Central memory CD8-positive, alpha-beta T cell (primary cell): ENCODE measurements around the gene ADAMTS16.

Source experiments
- ATAC-seq: fragments of 150-1000 bp; cut with Tn5 transposase; replicated peaks from 2 replicates; pipeline ENCODE4 v1.10.0; 2022; ENCODE audit warnings: mild to moderate bottlenecking, moderate FRiP score, moderate number of reproducible peaks; ENCODE audit not compliant: poor library complexity, severe bottlenecking; ENCODE audit errors: extremely low read depth
- DNase-seq, 2 donors: peaks; one replicate each; pipeline ENCODE4 v3.0.0; 2021; ENCODE audit warnings: low spot score in 2 of 2
- H3K27ac Mint-ChIP-seq: one replicate; pipeline ENCODE4 v1.8.0; 2022; ENCODE audit warnings: low read depth, mild to moderate bottlenecking, moderate library complexity, mixed read lengths
- H3K27me3 Mint-ChIP-seq: one replicate; pipeline ENCODE4 v1.8.0; 2022; ENCODE audit warnings: mixed read lengths
- H3K36me3 Mint-ChIP-seq: one replicate; pipeline ENCODE4 v1.8.0; 2022; ENCODE audit warnings: mild to moderate bottlenecking, moderate library complexity, mixed read lengths; ENCODE audit not compliant: insufficient read depth
- H3K4me1 Mint-ChIP-seq: one replicate; pipeline ENCODE4 v1.8.0; 2022; ENCODE audit warnings: mixed read lengths
- H3K4me3 Mint-ChIP-seq: one replicate; pipeline ENCODE4 v1.8.0; 2022; ENCODE audit warnings: mild to moderate bottlenecking, moderate library complexity, mixed read lengths
- H3K9me3 Mint-ChIP-seq: one replicate; pipeline ENCODE4 v1.8.0; 2022; ENCODE audit warnings: mixed read lengths

Gene ADAMTS16

DNA sequence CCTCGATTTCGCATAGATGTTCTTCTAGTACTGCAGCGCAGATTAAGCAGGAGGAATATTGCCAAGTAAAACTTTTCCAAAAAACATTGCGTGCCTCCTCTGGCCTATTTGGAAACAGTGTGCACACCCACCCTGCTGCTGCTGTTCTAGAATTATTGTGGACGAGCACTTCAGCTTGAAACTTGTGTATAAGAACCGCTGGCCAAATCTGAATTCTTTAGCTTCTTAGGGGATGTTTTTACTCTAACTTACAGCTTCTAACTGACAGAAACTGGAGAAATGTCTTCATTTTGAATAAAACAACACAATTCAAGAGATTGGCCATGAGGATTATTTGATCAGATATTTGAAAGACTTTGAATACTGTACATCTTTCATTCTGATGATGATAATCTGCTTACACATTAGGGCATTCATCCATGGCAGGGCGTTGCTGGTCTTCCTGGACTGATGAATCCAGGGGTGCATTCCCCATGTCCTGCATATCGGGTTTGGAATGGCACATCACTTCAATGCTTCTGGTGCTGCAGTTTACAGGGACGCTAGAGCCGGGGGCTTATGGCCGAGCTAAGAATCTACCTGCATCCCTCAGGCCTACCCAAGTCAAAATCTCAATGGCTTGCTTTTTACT lies 6.5 kb downstream of the ADAMTS16 start:
- no peak for ATAC-seq
- H3K27ac Mint-ChIP-seq = no peak overlapping the region

DNA sequence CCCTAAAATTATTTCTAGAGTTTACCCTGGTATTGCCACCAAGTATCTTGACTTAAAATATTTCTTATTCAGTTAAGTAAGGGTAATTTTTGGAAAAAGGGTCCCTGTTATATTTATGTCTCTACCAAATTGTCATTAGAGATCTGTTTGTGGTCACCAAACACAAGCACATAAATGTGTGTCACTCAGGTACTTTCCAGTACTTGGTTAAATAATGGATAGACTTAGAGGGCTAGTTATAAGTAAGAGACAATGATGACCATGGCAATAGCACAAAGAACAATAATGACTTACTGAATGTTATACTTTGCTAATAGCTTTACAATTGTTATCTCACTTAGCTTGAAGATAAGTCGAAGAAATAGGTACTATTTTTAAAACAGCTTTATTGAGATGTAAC lies 9.0 kb downstream of the ADAMTS16 start:
- Mint-ChIP-seq H3K27ac (no peak overlapping the region), H3K4me3 (no peak overlapping the region), H3K36me3 (no peaks in the 10 kb centered on the region), H3K4me1 (no peaks in the 10 kb centered on the region), H3K9me3 (no peaks in the 10 kb centered on the region), H3K27me3 (no peaks in the 10 kb centered on the region)
- DNase-seq = no peak
- ATAC-seq = no peak

More for the DNA sequence above, 6.5 kb downstream of the ADAMTS16 start:
- Mint-ChIP-seq H3K4me1 (no peaks in the 10 kb centered on the region), H3K4me3 (no peak overlapping the region), H3K9me3 (no peaks in the 10 kb centered on the region), H3K36me3 (no peaks in the 10 kb centered on the region), H3K27me3 (peaks cover 10% of the 10 kb centered on the region)
- no peak for DNase-seq

DNA sequence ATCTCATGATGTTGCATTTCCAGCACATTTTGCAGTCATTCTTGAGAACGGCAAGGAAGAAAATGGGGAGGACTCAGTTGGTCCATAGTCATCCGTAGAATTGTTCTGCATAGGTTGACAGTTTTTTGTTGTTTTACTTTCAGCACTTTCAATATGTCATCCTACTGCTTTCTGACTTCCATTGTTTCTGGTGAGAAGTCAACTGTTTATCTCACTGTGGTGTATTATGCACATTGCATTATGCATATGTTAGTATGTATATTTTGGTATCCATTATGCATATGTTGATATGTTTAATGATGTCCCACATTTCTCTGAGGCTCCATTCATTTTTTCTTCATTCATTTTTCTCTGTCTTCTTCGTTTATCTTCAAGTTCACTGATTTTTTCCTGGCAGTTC lies 10.5 kb downstream of the ADAMTS16 start:
- no peak overlapping the region for H3K27ac Mint-ChIP-seq
- no peaks in the 10 kb centered on the region for H3K4me1 Mint-ChIP-seq
- no peaks in the 10 kb centered on the region for H3K27me3 Mint-ChIP-seq
- ATAC-seq (no peak), DNase-seq (no peak)
- no peak overlapping the region for H3K4me3 Mint-ChIP-seq
- H3K36me3 Mint-ChIP-seq = no peaks in the 10 kb centered on the region
- peaks cover 5% of the 10 kb centered on the region for H3K9me3 Mint-ChIP-seq

DNA sequence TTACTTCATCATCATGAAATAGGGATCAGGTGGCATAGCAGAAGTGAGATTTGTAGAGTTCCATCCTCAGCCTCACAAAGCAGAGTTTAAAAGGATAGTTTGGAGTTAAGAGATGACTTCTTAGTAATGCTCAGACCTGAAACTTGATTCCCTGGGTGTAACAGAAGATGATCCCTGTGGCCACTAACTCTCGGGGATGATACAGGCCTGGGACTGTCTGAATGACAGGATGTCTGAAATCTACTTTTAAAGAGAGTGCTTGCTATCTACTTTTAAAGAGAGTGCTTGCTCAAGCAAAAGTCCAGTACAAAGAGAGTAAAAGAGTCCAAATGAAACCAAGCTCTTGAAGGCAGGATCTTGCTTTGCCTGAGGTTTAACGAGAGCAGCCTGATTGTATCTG lies 14.6 kb downstream of the ADAMTS16 start:
- no peaks in the 10 kb centered on the region for H3K4me1 Mint-ChIP-seq
- H3K4me3 Mint-ChIP-seq = no peak overlapping the region
- H3K27me3 Mint-ChIP-seq = no peaks in the 10 kb centered on the region
- H3K36me3 Mint-ChIP-seq = no peaks in the 10 kb centered on the region
- DNase-seq (no peak), ATAC-seq (no peak)
- H3K9me3 Mint-ChIP-seq = peaks cover 8% of the 10 kb centered on the region
- H3K27ac Mint-ChIP-seq = no peak overlapping the region

DNA sequence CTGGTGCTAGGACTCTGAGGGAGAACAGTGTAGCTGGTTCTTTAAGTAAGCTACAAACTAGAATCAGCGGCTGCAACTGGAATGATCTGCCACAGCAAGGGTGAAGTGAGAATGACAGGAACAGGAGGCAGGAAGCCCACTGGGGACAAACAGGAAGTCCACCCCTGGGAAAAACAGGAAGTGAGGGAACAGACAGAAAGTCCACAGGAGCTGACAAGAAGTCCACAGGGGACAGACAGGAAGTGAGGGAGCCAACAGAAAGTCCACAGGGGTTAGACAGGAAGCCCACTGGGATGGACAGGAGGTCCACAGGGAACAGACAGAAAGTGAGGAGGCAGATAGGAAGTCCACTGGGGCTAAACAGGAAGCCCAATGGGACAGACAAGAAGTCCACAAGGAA lies 15.5 kb downstream of the ADAMTS16 start:
- no peak overlapping the region for H3K4me3 Mint-ChIP-seq
- ATAC-seq (no peak), DNase-seq (no peak)
- H3K36me3 Mint-ChIP-seq = no peaks in the 10 kb centered on the region
- H3K27ac Mint-ChIP-seq = no peak overlapping the region
- no peaks in the 10 kb centered on the region for H3K4me1 Mint-ChIP-seq
- peaks cover 8% of the 10 kb centered on the region for H3K9me3 Mint-ChIP-seq
- H3K27me3 Mint-ChIP-seq = no peaks in the 10 kb centered on the region

DNA sequence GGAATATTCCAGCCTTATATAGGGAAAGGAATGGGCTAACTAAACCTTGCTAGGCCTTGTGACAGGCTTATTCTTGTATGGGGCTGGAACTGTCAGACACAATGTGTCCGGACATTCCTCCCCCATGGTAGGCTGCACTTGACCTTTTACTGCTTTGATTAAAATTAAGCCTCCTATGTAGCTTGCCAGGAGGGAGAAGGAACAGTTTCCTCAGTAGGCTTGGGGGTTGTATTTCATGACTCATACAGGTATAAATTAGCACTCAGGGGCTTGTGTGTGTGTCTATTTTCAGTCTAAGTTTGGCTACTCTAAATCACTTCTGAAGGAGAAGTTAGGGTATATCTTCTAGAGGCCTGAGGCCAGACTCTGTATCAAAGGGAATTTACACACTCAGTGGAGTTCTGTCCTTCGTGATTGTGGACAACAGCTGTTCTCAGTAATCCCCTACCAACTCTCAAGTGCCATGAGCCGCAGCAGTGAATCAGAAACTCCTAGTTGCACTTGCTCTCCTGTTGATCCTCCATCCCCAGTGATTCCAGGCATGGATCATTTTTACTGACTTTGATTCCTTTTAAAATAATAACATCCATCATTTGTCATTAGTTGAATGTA lies 16.4 kb downstream of the ADAMTS16 start:
- ATAC-seq = no peak
- DNase-seq = no peak
- Mint-ChIP-seq H3K27ac (no peak overlapping the region), H3K4me3 (no peak overlapping the region), H3K36me3 (peaks cover under 1% of the 10 kb centered on the region), H3K4me1 (no peaks in the 10 kb centered on the region), H3K27me3 (no peaks in the 10 kb centered on the region), H3K9me3 (peaks cover 8% of the 10 kb centered on the region)

DNA sequence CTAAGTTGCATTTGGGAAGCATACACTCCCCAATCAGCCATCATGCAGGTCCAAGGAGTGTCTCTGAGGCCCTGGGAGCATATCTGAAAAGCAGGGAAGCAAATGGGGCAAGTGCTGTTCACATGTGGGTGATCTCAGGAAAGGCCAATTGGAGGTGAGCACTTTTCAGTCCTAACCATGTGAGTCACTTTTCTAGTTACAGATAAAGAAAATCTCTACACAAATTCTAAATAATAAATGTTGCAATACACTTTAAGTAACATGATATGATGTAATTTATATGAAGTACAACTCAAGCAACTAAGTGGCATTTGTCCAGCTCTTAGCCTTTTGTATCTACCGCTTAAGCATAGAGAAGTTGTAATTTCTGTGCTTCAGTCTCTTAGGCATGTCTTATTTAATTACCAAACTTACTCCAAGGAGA lies 18.4 kb downstream of the ADAMTS16 start:
- Mint-ChIP-seq H3K36me3 (peaks cover 1% of the 10 kb centered on the region), H3K27me3 (no peaks in the 10 kb centered on the region), H3K27ac (no peak overlapping the region), H3K4me1 (no peaks in the 10 kb centered on the region), H3K4me3 (no peak overlapping the region), H3K9me3 (peaks cover 8% of the 10 kb centered on the region)
- DNase-seq (no peak), ATAC-seq (no peak)

DNA sequence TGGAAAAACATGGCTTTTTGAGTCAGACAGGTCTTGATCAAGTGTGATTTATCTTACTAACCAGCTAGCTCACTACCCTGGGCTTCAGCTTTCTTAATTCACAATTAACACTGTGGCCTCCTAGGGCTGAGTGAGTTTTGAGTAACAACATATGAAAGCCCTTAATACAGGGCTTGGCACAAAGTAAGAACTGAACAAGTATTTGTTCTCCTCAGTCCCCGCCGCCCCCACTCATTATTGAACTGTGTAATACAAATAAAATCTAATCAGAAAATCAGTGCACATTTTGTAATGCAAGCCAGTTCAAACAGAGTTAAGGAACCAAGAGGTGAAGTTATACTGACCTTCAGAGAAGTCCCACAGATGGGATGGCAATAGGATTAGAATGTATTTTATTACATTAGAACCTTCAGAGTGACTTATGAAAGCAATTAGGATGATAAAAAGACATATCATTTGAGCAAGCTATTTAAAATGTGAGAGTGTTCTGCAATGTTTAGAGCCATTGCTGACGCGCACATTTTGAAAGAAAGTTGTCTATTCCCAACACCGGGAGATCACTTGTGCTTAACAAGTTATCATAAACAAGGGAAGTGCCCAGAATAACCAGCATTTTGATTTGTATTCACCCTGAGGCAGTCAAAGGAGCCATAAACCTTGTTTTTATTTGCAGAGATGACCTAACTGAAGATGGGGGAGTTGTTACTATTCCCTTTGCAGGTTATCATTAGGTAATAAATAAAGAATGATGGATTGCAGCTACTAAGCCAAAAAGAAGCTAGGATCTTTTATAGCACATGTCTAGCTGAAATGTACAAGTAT lies 19.4 kb downstream of the ADAMTS16 start:
- H3K27me3 Mint-ChIP-seq = no peaks in the 10 kb centered on the region
- ATAC-seq (no peak), DNase-seq (no peak)
- H3K4me3 Mint-ChIP-seq = no peak overlapping the region
- H3K27ac Mint-ChIP-seq = no peak overlapping the region
- peaks cover 1% of the 10 kb centered on the region for H3K36me3 Mint-ChIP-seq
- peaks cover 8% of the 10 kb centered on the region for H3K9me3 Mint-ChIP-seq
- H3K4me1 Mint-ChIP-seq = no peaks in the 10 kb centered on the region

DNA sequence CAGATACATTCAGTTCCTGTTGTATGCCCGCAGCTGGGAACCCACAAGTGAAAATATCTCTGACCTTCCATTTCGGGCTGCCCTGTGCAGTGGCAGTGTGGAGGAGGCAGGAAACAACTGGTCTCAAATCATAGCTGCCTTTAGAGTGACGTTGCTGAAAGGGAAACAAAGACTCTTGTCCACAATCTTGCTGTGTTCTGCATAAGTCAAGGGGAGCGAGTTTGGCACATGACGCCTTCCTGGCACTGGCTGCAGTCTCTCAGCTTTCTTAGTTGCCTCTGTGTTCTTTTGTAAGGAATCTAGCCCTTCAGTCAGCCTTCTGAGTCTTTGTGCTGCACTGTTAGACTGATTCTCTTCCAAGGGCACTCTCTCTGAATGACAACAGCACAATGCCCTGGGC lies 24.0 kb downstream of the ADAMTS16 start:
- no peak overlapping the region for H3K4me3 Mint-ChIP-seq
- no peaks in the 10 kb centered on the region for H3K9me3 Mint-ChIP-seq
- ATAC-seq = no peak
- H3K4me1 Mint-ChIP-seq = no peaks in the 10 kb centered on the region
- peaks cover 1% of the 10 kb centered on the region for H3K36me3 Mint-ChIP-seq
- DNase-seq = no peak
- no peaks in the 10 kb centered on the region for H3K27me3 Mint-ChIP-seq
- no peak overlapping the region for H3K27ac Mint-ChIP-seq

DNA sequence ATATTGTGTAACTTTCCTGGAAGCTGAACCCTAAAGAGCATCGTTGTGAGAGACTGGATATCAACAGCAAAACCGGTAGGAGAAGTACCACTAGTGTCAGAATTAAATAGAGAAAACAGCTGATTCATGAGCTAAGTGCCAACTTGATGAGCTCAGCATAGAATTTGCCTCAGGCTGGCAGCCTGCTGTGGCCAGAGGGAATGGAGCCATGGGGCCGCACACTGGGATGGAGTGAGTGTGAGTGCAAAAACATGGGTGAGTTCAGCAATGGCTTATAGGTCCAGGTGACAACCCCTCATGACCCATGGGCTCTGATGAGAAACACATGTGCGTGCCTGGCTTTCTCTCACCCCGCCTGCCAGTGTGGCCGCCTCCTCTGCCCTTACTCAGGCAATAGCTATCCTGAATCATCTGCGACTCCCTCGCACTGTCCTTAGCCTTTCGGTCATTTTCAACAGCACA lies 25.4 kb downstream of the ADAMTS16 start:
- Mint-ChIP-seq H3K36me3 (peaks cover 1% of the 10 kb centered on the region), H3K27me3 (no peaks in the 10 kb centered on the region), H3K4me1 (no peaks in the 10 kb centered on the region), H3K4me3 (no peak overlapping the region), H3K9me3 (no peaks in the 10 kb centered on the region), H3K27ac (no peak overlapping the region)
- ATAC-seq (no peak), DNase-seq (no peak)

DNA sequence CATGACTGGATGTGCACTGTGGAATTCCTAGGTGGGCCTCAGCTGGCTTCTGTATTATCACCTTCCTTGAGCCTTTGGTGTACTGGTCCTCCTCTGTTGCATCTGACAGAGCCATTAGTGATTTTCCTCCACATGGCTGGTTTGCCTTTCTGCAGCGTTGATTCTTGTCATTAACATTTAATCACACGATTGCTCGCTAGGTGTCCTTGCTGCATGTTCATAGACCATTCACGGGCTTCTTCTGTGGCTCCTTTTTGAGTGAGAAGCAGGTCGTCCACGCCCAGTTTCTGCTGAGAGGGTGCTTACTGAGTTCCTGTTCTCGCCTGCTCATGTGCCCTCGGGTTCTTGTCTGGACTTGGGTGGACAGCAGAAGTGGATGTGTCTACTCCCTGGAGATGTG lies 29.3 kb downstream of the ADAMTS16 start:
- H3K36me3 Mint-ChIP-seq = no peaks in the 10 kb centered on the region
- no peak for DNase-seq
- no peak for ATAC-seq
- no peaks in the 10 kb centered on the region for H3K27me3 Mint-ChIP-seq
- H3K27ac Mint-ChIP-seq = no peak overlapping the region
- H3K4me3 Mint-ChIP-seq = no peak overlapping the region
- H3K4me1 Mint-ChIP-seq = no peaks in the 10 kb centered on the region
- H3K9me3 Mint-ChIP-seq = no peaks in the 10 kb centered on the region

DNA sequence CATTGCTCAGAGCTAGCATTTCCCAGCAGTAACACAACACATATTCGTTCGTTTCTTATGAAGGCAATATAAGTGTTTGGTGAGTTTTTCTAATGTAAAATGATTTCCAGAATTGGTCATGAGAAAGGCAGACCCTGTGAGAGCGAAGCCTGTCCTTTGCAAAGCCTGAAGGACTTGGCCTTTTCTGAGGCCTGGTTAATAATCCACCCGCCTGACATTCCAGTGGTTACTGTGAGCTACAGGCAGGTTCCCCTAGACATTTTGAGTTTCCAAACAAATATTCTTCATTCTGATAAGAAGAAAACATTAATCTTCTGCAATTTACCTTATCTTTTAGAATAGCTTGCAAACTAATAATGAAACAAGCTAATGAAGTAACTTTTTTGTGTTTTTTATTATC lies 38.0 kb downstream of the ADAMTS16 start:
- no peaks in the 10 kb centered on the region for H3K9me3 Mint-ChIP-seq
- DNase-seq = no peak
- no peaks in the 10 kb centered on the region for H3K4me1 Mint-ChIP-seq
- no peaks in the 10 kb centered on the region for H3K36me3 Mint-ChIP-seq
- ATAC-seq = no peak
- no peak overlapping the region for H3K27ac Mint-ChIP-seq
- H3K4me3 Mint-ChIP-seq = no peak overlapping the region
- peaks cover 21% of the 10 kb centered on the region for H3K27me3 Mint-ChIP-seq

DNA sequence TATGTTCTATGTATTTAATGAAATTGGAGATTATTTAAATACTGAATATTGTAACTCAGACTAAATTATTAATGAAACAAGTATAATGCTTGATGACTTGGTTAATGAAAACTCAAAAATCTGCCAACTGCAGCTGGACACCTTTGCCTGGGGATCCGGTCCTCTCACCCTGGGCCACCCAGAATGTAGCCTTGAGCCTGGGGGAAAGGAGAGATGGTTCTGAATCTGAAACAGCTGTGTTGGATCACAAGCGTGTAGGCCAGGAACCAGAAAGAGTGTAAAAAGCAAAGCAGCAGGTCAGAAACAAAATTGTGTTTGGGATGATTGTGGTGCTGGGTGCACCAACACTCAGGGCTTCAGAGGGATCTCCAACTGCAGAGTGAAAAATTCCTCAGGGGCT lies 38.5 kb downstream of the ADAMTS16 start:
- H3K4me3 Mint-ChIP-seq = no peak overlapping the region
- H3K36me3 Mint-ChIP-seq = no peaks in the 10 kb centered on the region
- no peak overlapping the region for H3K27ac Mint-ChIP-seq
- DNase-seq (no peak), ATAC-seq (no peak)
- no peaks in the 10 kb centered on the region for H3K9me3 Mint-ChIP-seq
- H3K27me3 Mint-ChIP-seq = peaks cover 26% of the 10 kb centered on the region
- H3K4me1 Mint-ChIP-seq = no peaks in the 10 kb centered on the region
